Measurements from ENCODE around the gene DNM3. TPM values are rescaled to one million over a fixed set of nuclear protein-coding genes. Genes with fewer than 3 reads are reported as not detected.

The DNM3 gene
- polyA plus RNA-seq, 1 of the 3 experiments (the other 2 are of a cell fraction), result 0.43 TPM

DNA sequence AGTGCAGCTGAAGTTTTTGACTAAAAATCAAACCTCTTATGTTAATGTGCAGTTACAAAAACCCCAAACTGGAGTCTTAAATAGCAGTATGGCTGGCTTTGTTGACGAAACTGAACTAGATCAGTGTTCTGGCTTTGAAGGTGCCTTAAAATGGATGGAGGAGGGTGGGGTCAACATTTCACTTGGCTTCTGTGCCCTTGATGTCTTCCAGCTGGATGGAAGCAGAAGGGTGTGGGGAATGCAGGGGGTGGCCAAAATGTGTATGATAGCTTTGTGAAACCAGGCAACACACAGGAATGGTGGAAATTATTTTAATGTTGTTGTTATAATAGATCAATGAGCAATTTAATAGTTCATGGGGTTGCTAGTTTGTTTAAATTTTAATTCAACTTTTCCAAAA lies 482.4 kb downstream of the DNM3 start:
- no peak for DNase-seq

DNA sequence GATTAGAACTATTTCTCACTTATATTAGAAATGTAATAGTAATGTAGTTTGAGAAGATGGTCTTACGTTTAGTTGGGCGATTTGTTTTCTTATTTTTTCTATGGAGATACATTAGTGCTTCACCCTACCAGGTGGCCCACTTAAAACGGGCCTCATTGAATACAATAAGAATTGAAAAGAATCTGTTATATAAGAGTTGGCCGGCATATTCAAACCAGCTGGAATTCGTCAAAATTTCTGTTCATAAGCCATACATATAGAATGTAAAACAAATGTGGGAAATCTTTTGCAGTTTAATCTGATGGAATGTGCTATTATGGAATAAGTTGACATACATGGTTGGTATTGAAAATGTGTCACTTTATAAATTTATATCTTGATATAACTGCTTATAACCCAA lies 482.8 kb downstream of the DNM3 start:
- Histone ChIP-seq H2AFZ (ENCODE audit: low read depth) (no peak overlapping the region), H3K27ac (ENCODE audit: low read depth in 2 of 2, low read length in 1 of 2) (peak overlapping the region; percentile 97; a peak in 3 of 4 replicates), H3K4me1 (ENCODE audit: control insufficient read depth in 1 of 2, insufficient read depth in 2 of 2, low read depth in 1 of 2, low read length in 1 of 2) (peaks cover 25 to 40% of the 10 kb centered on the region in 2 experiments)
- TF ChIP-seq CHD2 (IDR thresholded peaks at IDR 0.05; ENCODE audit: low read length, partially characterized antibody), result no peak
- TF ChIP-seq IRF3 (IDR thresholded peaks at IDR 0.05; ENCODE audit: low read depth, low read length), result no peak
- TF ChIP-seq JUND (IDR thresholded peaks at IDR 0.05), result no peak
- TF ChIP-seq MXI1 (IDR thresholded peaks at IDR 0.05; ENCODE audit: low read depth, low read length), result no peak
- TF ChIP-seq, protein P1, sequence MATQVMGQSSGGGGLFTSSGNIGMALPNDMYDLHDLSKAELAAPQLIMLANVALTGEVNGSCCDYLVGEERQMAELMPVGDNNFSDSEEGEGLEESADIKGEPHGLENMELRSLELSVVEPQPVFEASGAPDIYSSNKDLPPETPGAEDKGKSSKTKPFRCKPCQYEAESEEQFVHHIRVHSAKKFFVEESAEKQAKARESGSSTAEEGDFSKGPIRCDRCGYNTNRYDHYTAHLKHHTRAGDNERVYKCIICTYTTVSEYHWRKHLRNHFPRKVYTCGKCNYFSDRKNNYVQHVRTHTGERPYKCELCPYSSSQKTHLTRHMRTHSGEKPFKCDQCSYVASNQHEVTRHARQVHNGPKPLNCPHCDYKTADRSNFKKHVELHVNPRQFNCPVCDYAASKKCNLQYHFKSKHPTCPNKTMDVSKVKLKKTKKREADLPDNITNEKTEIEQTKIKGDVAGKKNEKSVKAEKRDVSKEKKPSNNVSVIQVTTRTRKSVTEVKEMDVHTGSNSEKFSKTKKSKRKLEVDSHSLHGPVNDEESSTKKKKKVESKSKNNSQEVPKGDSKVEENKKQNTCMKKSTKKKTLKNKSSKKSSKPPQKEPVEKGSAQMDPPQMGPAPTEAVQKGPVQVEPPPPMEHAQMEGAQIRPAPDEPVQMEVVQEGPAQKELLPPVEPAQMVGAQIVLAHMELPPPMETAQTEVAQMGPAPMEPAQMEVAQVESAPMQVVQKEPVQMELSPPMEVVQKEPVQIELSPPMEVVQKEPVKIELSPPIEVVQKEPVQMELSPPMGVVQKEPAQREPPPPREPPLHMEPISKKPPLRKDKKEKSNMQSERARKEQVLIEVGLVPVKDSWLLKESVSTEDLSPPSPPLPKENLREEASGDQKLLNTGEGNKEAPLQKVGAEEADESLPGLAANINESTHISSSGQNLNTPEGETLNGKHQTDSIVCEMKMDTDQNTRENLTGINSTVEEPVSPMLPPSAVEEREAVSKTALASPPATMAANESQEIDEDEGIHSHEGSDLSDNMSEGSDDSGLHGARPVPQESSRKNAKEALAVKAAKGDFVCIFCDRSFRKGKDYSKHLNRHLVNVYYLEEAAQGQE (IDR thresholded peaks at IDR 0.05; ENCODE audit: low read depth, low read length), result no peak
- no peak for TF ChIP-seq NRF1 (IDR thresholded peaks at IDR 0.05; ENCODE audit: low read depth, low read length)
- no peak for TF ChIP-seq ELF1 (IDR thresholded peaks at IDR 0.05)
- TF ChIP-seq GABPA (IDR thresholded peaks at IDR 0.05; ENCODE audit: low read depth), result no peak
- TF ChIP-seq RFX5 (IDR thresholded peaks at IDR 0.05; ENCODE audit: low read length), result no peak

More for the DNA sequence above, 482.4 kb downstream of the DNM3 start:
- 88% methylated on average over 1 of the region's 1 CpG for WGBS (ENCODE audit: low lambda C conversion rate)
- Histone ChIP-seq H3K9me2 (no peaks in the 10 kb centered on the region), H3K4me3 (ENCODE audit: low read depth in 2 of 2, low read length in 1 of 2) (no peak overlapping the region), H3K4me1 (ENCODE audit: control insufficient read depth in 1 of 2, insufficient read depth in 2 of 2, low read depth in 1 of 2, low read length in 1 of 2) (peaks cover 25 to 40% of the 10 kb centered on the region in 2 experiments), H3K9me3 (no peaks in the 10 kb centered on the region), H2AFZ (ENCODE audit: low read depth) (no peak overlapping the region), H3K4me2 (peak overlapping the region; percentile 73; the same call in 1 of the 2 replicates), H3K36me3 (replicated peaks in 1 of 2; ENCODE audit: control insufficient read depth in 1 of 2, insufficient read depth in 2 of 2, low read length in 1 of 2) (peaks cover 0 to under 1% of the 10 kb centered on the region in 2 experiments), H3F3A (replicated peaks; ENCODE audit: insufficient read depth) (peaks cover 41% of the 10 kb centered on the region), H3K27me3 (ENCODE audit: insufficient read depth) (no peaks in the 10 kb centered on the region), H3K9ac (no peak overlapping the region; the same call in 1 of the 2 replicates), H3K79me2 (ENCODE audit: insufficient read depth) (no peaks in the 10 kb centered on the region; the same call in 1 of the 2 replicates), H4K20me1 (ENCODE audit: insufficient read depth) (no peaks in the 10 kb centered on the region), H3K27ac (ENCODE audit: low read depth in 2 of 2, low read length in 1 of 2) (peak overlapping the region; percentile 97)
- ChIA-PET POLR2A (no interaction called here), CTCF (interaction anchor here (0.7 kb wide), 1 partner anchor 30 kb away, joined by 3 read pairs; no protein-coding TSS in a partner anchor)
- no peak for TF ChIP-seq JUND (IDR thresholded peaks at IDR 0.05)
- no peak for TF ChIP-seq TEAD4 (IDR thresholded peaks at IDR 0.05; ENCODE audit: borderline replicate concordance, insufficient read depth)
- no peak for TF ChIP-seq RAD21 (IDR thresholded peaks at IDR 0.05; ENCODE audit: low read length)
- no peak for TF ChIP-seq ELF1 (IDR thresholded peaks at IDR 0.05)
- no peak for TF ChIP-seq NFIC (IDR thresholded peaks at IDR 0.05; ENCODE audit: borderline replicate concordance)
- TF ChIP-seq SIN3A (IDR thresholded peaks at IDR 0.05; ENCODE audit: borderline replicate concordance, low read depth, low read length), result no peak
- no peak for TF ChIP-seq EZH2phosphoT487 (IDR thresholded peaks at IDR 0.05; ENCODE audit: borderline replicate concordance, low read depth)
- no peak for TF ChIP-seq MEF2A (IDR thresholded peaks at IDR 0.05; ENCODE audit: borderline replicate concordance, low read depth)
- no peak for TF ChIP-seq ZBTB33 (IDR thresholded peaks at IDR 0.05; ENCODE audit: borderline replicate concordance, low read depth)
- TF ChIP-seq EP300 (IDR thresholded peaks at IDR 0.05; ENCODE audit: borderline replicate concordance in 1 of 2, low read depth in 1 of 2, low read length in 1 of 2), result no peak
- no peak for TF ChIP-seq YY1 (IDR thresholded peaks at IDR 0.05; ENCODE audit: low read depth)
- TF ChIP-seq POLR2AphosphoS5 (IDR thresholded peaks at IDR 0.05; ENCODE audit: low read depth, low read length), result no peak
- TF ChIP-seq, protein P2, sequence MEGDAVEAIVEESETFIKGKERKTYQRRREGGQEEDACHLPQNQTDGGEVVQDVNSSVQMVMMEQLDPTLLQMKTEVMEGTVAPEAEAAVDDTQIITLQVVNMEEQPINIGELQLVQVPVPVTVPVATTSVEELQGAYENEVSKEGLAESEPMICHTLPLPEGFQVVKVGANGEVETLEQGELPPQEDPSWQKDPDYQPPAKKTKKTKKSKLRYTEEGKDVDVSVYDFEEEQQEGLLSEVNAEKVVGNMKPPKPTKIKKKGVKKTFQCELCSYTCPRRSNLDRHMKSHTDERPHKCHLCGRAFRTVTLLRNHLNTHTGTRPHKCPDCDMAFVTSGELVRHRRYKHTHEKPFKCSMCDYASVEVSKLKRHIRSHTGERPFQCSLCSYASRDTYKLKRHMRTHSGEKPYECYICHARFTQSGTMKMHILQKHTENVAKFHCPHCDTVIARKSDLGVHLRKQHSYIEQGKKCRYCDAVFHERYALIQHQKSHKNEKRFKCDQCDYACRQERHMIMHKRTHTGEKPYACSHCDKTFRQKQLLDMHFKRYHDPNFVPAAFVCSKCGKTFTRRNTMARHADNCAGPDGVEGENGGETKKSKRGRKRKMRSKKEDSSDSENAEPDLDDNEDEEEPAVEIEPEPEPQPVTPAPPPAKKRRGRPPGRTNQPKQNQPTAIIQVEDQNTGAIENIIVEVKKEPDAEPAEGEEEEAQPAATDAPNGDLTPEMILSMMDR (IDR thresholded peaks at IDR 0.05), result no peak
- no peak for TF ChIP-seq FOXM1 (IDR thresholded peaks at IDR 0.05; ENCODE audit: low read depth)

More for the DNA sequence above, 482.8 kb downstream of the DNM3 start:
- H4K20me1 ChIP-seq (ENCODE audit: insufficient read depth), result no peaks in the 10 kb centered on the region
- H3K27me3 ChIP-seq (ENCODE audit: insufficient read depth), result no peaks in the 10 kb centered on the region
- 84% methylated on average over 5 of the region's 5 CpGs for WGBS (ENCODE audit: low lambda C conversion rate)
- no peaks in the 10 kb centered on the region for H3K9me2 ChIP-seq
- H3K4me3 ChIP-seq (ENCODE audit: low read depth in 2 of 2, low read length in 1 of 2), result no peak overlapping the region
- peaks cover 0 to 4% of the 10 kb centered on the region in 2 experiments for H3K36me3 ChIP-seq (replicated peaks in 1 of 2; ENCODE audit: control insufficient read depth in 1 of 2, insufficient read depth in 2 of 2, low read length in 1 of 2)
- no peak overlapping the region; the same call in 1 of the 2 replicates for H3K9ac ChIP-seq
- H3F3A ChIP-seq (replicated peaks; ENCODE audit: insufficient read depth), result peaks cover 41% of the 10 kb centered on the region
- H3K9me3 ChIP-seq, result no peaks in the 10 kb centered on the region
- POLR2A ChIA-PET, result no interaction called here
- H3K79me2 ChIP-seq (ENCODE audit: insufficient read depth), result no peaks in the 10 kb centered on the region; the same call in 1 of the 2 replicates
- no peak overlapping the region for H3K4me2 ChIP-seq
- no peak for DNase-seq
- CTCF ChIA-PET, result no interaction called here
